ENCODE measurements around the gene SECTM1.
"Not testable (repeated sequence)": the region's sequence is repeated elsewhere in the genome, so short reads cannot be mapped to it uniquely, and the experiment has no call there.

The SECTM1 gene

DNA sequence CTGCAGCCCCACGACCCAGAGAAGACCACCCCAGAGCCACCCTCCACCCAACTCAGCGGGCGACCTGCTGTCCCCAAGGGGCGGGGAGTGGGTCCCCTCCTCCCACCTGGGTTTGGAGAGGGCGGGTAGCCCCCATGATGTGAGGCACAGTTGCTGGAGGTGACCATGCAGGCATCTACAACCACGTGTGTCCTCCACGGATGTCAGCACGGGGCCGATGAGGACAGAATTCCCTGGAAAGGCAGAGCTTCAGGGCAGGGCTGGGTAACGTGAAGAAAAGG, 45.1 kb upstream of the SECTM1 start:
- Histone ChIP-seq H3K9ac (no peak overlapping the region), H3K4me3 (ENCODE audit: low read depth, low read length) (no peak overlapping the region), H3K4me2 (ENCODE audit: low read length) (no peak overlapping the region), H3K4me1 (no peaks in the 10 kb centered on the region), H2AFZ (no peak overlapping the region), H3K27ac (no peak overlapping the region), H3K27me3 (ENCODE audit: control insufficient read depth, insufficient read depth, low read length) (no peaks in the 10 kb centered on the region), H3K79me2 (no peaks in the 10 kb centered on the region), H3K9me3 (ENCODE audit: control insufficient read depth, low read length) (no peaks in the 10 kb centered on the region), H3K36me3 (ENCODE audit: control insufficient read depth, insufficient read depth, low read length) (no peaks in the 10 kb centered on the region)
- TF ChIP-seq, protein P1, sequence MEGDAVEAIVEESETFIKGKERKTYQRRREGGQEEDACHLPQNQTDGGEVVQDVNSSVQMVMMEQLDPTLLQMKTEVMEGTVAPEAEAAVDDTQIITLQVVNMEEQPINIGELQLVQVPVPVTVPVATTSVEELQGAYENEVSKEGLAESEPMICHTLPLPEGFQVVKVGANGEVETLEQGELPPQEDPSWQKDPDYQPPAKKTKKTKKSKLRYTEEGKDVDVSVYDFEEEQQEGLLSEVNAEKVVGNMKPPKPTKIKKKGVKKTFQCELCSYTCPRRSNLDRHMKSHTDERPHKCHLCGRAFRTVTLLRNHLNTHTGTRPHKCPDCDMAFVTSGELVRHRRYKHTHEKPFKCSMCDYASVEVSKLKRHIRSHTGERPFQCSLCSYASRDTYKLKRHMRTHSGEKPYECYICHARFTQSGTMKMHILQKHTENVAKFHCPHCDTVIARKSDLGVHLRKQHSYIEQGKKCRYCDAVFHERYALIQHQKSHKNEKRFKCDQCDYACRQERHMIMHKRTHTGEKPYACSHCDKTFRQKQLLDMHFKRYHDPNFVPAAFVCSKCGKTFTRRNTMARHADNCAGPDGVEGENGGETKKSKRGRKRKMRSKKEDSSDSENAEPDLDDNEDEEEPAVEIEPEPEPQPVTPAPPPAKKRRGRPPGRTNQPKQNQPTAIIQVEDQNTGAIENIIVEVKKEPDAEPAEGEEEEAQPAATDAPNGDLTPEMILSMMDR (IDR thresholded peaks at IDR 0.05): no peak

DNA sequence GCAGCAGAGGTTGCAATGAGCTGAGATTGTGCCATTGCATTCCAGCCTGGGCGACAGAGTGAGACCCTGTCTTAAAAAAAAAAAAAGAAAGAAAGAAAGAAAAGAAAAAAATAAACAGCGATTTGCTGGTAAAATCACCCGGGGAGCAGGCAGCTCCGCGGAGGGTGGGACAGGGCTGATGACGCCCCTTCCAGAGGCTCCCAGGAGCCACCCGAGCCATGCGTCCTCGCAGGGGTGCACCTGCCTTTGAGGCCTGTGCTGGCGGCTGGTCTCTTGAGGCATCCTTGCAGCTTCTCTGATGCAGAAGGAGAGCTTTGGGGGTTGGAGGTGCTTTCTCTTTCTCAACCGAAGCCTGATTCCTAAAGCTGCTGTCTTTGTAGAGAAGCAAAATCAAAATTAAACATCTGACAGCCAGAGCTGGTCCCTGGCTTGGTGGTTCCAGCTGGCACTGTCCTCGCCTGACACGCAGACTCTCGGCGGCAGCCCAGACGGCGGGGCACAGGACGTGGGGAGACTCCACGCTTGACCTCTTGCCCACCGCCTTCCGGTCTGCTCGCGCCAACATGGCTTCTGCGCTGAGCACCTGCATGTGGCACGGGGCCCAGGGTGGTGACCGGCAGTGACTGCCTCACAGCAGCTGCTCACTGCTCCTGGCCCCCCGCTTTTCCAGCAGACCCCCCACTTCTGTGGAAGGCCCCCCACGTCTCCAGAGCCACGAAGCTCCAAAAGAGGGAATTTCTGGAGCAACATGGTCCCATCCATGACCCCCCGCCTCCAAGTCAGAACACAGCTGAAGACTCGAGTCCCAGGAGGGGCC, 44.6 kb upstream of the SECTM1 start:
- Histone ChIP-seq H3K27ac (no peak overlapping the region), H3K36me3 (ENCODE audit: control insufficient read depth, insufficient read depth, low read length) (no peaks in the 10 kb centered on the region), H3K79me2 (no peaks in the 10 kb centered on the region), H3K4me2 (ENCODE audit: low read length) (no peak overlapping the region), H3K27me3 (ENCODE audit: control insufficient read depth, insufficient read depth, low read length) (no peaks in the 10 kb centered on the region), H3K9ac (no peak overlapping the region), H3K4me3 (ENCODE audit: low read depth, low read length) (no peak overlapping the region), H2AFZ (no peak overlapping the region), H3K4me1 (no peaks in the 10 kb centered on the region), H3K9me3 (ENCODE audit: control insufficient read depth, low read length) (no peaks in the 10 kb centered on the region)
- TF ChIP-seq, protein P1 (IDR thresholded peaks at IDR 0.05): no peak

DNA sequence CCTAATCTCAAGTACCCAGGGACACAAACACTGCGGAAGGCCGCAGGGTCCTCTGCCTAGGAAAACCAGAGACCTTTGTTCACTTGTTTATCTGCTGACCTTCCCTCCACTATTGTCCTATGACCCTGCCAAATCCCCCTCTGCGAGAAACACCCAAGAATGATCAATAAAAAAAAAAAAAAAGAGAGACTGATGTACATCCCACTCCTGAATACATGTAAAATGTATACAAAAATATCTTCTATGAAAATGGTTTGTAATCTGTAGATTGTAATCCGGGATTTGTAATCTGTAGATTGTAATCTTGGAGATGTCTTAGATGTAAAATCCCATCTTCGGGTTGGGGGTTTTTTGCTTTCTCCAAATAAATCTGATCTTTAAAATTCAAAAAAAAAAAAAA, 43.7 kb upstream of the SECTM1 start:
- H3K27me3 ChIP-seq (ENCODE audit: control insufficient read depth, insufficient read depth, low read length); H3K4me2 ChIP-seq (ENCODE audit: low read length); H2AFZ ChIP-seq; H3K9me3 ChIP-seq (ENCODE audit: control insufficient read depth, low read length); H3K4me1 ChIP-seq; H3K27ac ChIP-seq; H3K36me3 ChIP-seq (ENCODE audit: control insufficient read depth, insufficient read depth, low read length); H3K9ac ChIP-seq; H3K4me3 ChIP-seq (ENCODE audit: low read depth, low read length); H3K79me2 ChIP-seq: not testable (repeated sequence)

DNA sequence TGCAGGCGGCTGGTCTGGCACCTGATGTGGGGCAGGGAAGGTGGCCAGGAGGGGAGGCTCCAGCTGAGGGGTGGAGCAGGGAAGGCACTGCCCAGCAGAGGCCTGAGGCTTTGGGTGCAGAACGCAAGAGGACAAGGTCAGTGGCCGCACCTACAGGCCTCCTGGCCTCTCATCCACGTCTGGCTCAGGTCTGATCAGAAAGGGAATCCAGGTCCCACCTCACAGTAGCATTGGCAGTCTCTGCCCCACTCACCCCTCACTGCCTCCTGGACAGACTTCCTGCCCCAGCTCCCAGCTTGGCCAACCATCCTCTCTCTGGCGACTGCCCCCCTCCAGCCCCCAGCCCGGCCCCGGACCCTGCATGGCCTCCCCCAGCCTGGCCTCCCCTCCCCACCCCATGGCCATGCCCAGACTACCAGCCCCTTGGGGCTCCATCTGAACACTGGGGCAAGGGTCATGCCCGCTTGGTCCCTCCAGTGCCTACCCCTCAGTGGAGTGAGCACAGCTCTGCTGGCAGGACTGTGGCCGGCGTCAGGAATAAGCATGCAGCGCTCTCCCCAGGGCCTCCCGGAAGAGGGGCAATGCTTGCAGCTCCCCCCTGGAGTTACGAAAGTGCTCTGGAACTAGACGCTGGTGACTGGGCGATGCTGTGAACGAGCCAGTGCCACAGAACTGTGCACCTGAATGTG, 42.6 kb upstream of the SECTM1 start:
- Histone ChIP-seq H3K79me2 (no peaks in the 10 kb centered on the region), H3K27me3 (ENCODE audit: control insufficient read depth, insufficient read depth, low read length) (peaks cover 10% of the 10 kb centered on the region), H3K27ac (no peak overlapping the region), H3K9me3 (ENCODE audit: control insufficient read depth, low read length) (no peaks in the 10 kb centered on the region), H3K4me2 (ENCODE audit: low read length) (no peak overlapping the region), H3K4me3 (ENCODE audit: low read depth, low read length) (no peak overlapping the region), H2AFZ (no peak overlapping the region), H3K4me1 (no peaks in the 10 kb centered on the region), H3K9ac (no peak overlapping the region), H3K36me3 (ENCODE audit: control insufficient read depth, insufficient read depth, low read length) (no peaks in the 10 kb centered on the region)
- TF ChIP-seq, protein P1 (IDR thresholded peaks at IDR 0.05): no peak

DNA sequence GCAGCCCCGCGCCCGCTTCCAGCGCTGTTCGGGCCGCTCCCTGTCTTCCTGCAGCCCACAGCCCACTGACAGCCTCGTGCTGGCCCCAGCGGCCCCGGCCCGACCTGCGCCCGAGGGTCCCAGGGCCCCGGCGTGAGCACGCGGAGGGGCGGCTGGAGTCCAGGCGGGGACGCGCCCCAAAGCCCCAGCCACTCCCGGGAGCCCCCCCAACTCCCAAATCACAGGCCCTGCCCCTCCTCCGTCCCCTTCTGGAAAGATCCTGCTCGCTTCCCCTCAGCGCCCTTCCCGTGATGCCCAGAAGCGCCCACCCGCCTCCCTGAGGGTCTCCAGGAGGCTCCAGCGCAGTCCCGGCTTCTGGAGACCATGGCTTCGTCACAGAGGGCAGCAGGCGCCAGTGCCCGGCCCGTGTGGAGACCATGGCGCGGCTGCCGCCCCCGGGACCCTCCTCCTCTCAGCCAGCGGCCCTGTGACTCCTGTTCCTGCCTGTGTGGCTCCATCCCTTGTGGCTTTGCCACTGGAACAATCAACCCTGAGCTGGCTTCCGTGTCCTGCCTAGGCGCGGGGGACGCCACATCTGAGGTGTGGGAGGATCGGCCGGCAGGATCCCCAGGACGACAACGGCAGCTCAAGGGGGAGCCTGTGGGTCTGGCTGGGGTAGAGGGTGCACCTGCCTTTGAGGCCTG, 41.9 kb upstream of the SECTM1 start:
- no peaks in the 10 kb centered on the region for H3K36me3 ChIP-seq (ENCODE audit: control insufficient read depth, insufficient read depth, low read length)
- no peak overlapping the region for H3K27ac ChIP-seq
- no peak overlapping the region for H3K4me3 ChIP-seq (ENCODE audit: low read depth, low read length)
- H3K4me2 ChIP-seq (ENCODE audit: low read length): no peak overlapping the region
- no peak overlapping the region for H3K9ac ChIP-seq
- TF ChIP-seq, protein P1 (IDR thresholded peaks at IDR 0.05): no peak
- peaks cover 5% of the 10 kb centered on the region for H3K4me1 ChIP-seq
- no peaks in the 10 kb centered on the region for H3K9me3 ChIP-seq (ENCODE audit: control insufficient read depth, low read length)
- H2AFZ ChIP-seq: no peak overlapping the region
- no peaks in the 10 kb centered on the region for H3K79me2 ChIP-seq
- H3K27me3 ChIP-seq (ENCODE audit: control insufficient read depth, insufficient read depth, low read length): peaks cover 16% of the 10 kb centered on the region
